Measurements from ENCODE around the gene IST1. TPM values are rescaled to one million over a fixed set of nuclear protein-coding genes. Genes with fewer than 3 reads are reported as not detected.
"Not testable (repeated sequence)": the region's sequence is repeated elsewhere in the genome, so short reads cannot be mapped to it uniquely, and the experiment has no call there.

Gene IST1
- total RNA-seq, 1 donor from 2014 or later, result 184 TPM

DNA sequence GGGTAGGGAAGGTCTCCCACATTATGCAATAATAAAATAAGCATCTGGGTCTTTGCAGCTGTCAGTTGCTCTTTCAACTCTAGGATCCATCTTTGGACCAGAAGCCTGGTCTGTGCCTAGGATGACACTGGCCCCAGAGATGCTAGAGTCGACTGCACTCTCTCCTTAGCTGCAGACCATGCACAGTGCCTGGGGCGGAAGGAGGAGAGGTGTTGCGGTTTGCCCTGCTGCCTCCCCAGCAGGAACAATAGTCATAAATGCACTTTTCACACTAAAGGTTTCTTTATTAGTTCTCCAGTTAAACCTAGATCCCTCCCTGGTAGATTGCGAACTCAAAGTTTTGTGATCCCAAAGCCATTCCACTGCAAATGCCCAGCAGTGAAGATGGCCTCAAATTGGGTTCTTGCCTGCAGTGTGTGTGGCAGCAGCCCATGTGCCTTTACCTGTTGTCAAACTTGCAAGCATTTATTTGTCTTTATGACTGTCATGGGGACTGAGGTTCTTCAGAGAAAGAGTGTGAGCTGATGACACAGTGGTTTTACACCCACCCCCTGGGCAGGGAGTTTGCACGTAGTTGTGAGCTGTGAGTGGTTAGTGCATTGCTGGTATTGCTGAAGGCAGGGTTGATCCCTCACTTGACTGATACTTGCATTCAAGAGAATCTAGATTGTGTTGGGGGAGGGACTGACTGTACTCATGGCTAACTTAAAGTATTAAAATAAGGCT lies 39.2 kb upstream of the IST1 start:
- Histone ChIP-seq H3K4me1 (peaks cover 6% of the 10 kb centered on the region), H3K27me3 (no peaks in the 10 kb centered on the region), H3K4me3 (no peak overlapping the region), H3K36me3 (peaks cover 59% of the 10 kb centered on the region), H3K9me3 (no peaks in the 10 kb centered on the region), H3K27ac (no peak overlapping the region)
- DNase-seq (no peak), ATAC-seq (no peak)
- intact Hi-C loops (cut with DNase I), result no loop called here
- TF ChIP-seq, protein P1, sequence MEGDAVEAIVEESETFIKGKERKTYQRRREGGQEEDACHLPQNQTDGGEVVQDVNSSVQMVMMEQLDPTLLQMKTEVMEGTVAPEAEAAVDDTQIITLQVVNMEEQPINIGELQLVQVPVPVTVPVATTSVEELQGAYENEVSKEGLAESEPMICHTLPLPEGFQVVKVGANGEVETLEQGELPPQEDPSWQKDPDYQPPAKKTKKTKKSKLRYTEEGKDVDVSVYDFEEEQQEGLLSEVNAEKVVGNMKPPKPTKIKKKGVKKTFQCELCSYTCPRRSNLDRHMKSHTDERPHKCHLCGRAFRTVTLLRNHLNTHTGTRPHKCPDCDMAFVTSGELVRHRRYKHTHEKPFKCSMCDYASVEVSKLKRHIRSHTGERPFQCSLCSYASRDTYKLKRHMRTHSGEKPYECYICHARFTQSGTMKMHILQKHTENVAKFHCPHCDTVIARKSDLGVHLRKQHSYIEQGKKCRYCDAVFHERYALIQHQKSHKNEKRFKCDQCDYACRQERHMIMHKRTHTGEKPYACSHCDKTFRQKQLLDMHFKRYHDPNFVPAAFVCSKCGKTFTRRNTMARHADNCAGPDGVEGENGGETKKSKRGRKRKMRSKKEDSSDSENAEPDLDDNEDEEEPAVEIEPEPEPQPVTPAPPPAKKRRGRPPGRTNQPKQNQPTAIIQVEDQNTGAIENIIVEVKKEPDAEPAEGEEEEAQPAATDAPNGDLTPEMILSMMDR (IDR thresholded peaks at IDR 0.05), result no peak

DNA sequence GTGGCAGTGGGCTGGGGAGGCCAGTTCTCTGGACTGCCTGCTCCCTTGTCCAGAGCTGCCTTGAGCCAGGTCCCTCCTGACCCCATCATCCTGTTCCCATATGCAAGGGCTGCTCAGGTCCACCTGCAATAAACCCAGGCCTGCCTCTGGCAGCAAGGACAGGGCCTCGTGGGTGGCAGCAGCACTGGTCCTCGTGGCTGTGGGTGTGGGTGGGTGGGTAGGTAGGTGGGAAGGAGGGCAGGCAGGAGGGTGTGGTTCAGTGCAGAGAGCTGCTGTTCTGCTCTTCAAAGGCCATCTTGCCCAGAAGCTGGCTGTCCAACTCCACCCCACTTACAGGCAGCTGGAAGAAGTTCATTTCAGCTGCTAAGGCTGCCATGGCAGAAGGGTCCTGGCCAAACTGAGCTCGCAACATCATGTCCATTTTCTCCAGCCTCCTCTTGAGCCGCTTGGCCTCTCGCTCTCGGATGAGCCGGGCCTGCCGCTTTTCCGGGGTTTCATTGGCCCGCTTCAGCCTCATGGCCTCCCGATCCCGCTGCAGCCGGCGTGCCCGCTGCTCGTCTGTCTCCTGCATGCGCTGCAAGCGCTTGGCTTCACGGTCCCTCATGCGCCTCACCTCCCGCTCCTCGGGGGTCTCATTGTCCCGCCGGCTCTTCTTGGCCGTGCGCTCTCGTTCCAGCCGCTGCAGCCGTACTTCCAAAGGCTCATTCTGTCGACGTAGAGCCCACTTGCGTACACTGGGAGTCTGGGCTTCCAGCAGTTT lies 35.4 kb upstream of the IST1 start:
- H3K27ac ChIP-seq, result no peak overlapping the region
- DNase-seq (no peak), ATAC-seq (no peak)
- H3K27me3 ChIP-seq, result no peaks in the 10 kb centered on the region
- TF ChIP-seq, protein P1 (IDR thresholded peaks at IDR 0.05), result no peak
- H3K4me3 ChIP-seq, result no peak overlapping the region
- no peaks in the 10 kb centered on the region for H3K9me3 ChIP-seq
- peaks cover 6% of the 10 kb centered on the region for H3K4me1 ChIP-seq
- H3K36me3 ChIP-seq, result peaks cover 66% of the 10 kb centered on the region
- intact Hi-C loops (cut with DNase I), result no loop called here

DNA sequence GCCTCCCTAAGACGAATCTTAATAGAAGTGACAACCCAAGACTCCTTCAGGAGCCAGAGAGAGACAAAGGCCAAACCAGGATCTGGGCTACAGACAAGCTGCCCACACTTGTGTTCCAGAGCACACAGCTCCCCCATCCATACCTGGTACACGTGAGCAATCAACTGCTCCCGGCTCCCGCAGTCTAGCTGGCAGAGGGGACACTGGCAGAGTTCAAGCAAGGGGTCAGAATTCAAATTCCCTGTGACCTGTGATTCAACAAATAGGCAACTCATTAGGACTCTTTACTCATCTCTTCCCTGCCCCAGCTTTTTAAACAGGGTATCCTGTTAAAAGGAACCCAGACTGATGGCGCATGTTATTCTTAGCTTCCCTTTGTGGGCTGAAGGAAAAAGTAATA lies 31.3 kb upstream of the IST1 start:
- no peak overlapping the region for H3K27ac ChIP-seq
- peaks cover 4% of the 10 kb centered on the region for H3K4me1 ChIP-seq
- H3K36me3 ChIP-seq, result peaks cover 81% of the 10 kb centered on the region
- H3K27me3 ChIP-seq, result no peaks in the 10 kb centered on the region
- no peak for ATAC-seq
- no peak overlapping the region for H3K4me3 ChIP-seq
- intact Hi-C loops (cut with DNase I), result no loop called here
- TF ChIP-seq, protein P1 (IDR thresholded peaks at IDR 0.05), result no peak
- DNase-seq, result no peak
- H3K9me3 ChIP-seq, result no peaks in the 10 kb centered on the region

DNA sequence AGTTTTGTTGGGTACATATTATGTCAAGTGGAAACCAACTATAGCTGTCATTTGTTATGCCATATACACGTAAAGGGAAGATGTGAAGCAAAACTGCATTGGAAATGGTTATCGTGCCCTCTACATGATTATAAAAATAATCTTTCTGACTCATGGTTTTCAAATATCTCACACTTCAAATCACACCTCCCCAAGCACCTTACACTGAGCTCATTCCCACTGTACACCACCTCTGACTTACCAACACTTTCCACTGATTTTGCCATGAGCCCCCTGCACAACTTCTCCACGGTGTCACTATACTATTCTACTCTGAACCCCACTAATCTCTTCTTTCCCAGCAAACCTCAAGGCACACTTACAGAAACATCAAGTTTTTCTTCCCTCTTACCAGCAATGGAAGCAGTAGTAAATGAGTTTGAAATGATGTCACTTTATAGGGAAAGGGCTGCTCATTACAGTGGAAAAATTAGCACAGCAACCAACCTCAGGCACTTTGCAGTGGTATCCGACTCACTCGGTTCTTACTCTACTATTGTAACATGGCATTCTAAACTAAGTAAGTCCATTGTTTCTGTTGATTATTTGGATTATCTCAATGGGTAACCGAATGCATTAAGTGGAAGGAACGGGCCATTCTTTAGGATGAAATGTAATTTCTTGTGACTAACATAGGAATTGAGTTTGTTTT lies 30.0 kb upstream of the IST1 start:
- ATAC-seq (no peak), DNase-seq (no peak)
- H3K36me3 ChIP-seq, result peaks cover 68% of the 10 kb centered on the region
- TF ChIP-seq, protein P1 (IDR thresholded peaks at IDR 0.05), result no peak
- no peaks in the 10 kb centered on the region for H3K4me1 ChIP-seq
- H3K9me3 ChIP-seq, result no peaks in the 10 kb centered on the region
- no peaks in the 10 kb centered on the region for H3K27me3 ChIP-seq
- H3K27ac ChIP-seq, result no peak overlapping the region
- intact Hi-C loops (cut with DNase I), result no loop called here
- no peak overlapping the region for H3K4me3 ChIP-seq

DNA sequence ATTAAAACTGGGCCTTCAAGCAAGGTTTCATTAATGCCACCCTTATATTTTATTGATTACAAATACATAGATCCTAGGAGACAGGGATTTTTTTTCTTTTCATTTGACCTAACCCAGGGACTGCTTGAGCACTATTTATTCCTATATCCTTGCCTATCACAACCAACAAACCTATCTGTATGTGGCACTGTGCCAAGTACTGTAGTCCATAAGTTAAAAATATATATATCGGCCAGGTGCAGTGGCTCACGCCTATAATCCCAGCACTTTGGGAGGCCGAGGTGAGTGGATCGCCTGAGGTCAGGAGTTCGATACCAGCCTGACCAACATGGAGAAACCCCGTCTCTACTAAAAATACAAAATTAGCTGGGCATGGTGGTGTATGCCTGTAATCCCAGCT lies 28.2 kb upstream of the IST1 start:
- H3K36me3 ChIP-seq, result peaks cover 53% of the 10 kb centered on the region
- ATAC-seq; intact Hi-C loops (cut with DNase I); H3K4me1 ChIP-seq; DNase-seq; H3K9me3 ChIP-seq; H3K27ac ChIP-seq; H3K4me3 ChIP-seq; H3K27me3 ChIP-seq: not testable (repeated sequence)

DNA sequence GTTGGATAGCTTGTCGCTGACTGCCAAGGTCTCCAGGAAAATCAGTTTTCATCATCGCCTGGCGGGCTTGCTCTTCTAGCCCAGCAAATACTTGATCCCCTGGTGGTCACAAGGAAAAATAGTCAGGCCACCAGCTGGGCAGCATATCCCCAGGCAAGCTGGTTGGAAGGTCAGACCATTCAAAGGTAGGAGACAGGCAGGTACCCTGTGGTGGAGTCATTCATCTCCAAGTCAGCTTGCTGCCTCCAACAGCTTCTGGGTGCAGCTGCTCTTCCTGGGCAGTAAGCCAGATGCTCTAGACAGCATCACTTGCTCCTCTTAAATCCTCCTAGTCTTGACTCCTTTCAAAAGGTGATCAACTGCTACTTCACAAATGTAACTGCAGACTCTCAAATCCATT lies 27.4 kb upstream of the IST1 start:
- TF ChIP-seq, protein P1 (IDR thresholded peaks at IDR 0.05), result no peak
- H3K4me3 ChIP-seq, result no peak overlapping the region
- H3K9me3 ChIP-seq, result no peaks in the 10 kb centered on the region
- peaks cover 45% of the 10 kb centered on the region for H3K36me3 ChIP-seq
- ATAC-seq (no peak), DNase-seq (no peak)
- no peaks in the 10 kb centered on the region for H3K4me1 ChIP-seq
- no peaks in the 10 kb centered on the region for H3K27me3 ChIP-seq
- intact Hi-C loops (cut with DNase I), result no loop called here
- no peak overlapping the region for H3K27ac ChIP-seq

Measured in upper lobe of right lung (tissue), 1 donor.